Retinal pigment epithelial cell (primary cell): ENCODE results near the gene STRA6.

ENCODE experiments used
- DNase-seq: peaks from one replicate; pipeline ENCODE4 v3.0.0-alpha.2; 2010; ENCODE audit warnings: low read depth
- H3K4me3 ChIP-seq: 2 replicates; pipeline ENCODE4 v1.5.1; 2011; ENCODE audit warnings: mild to moderate bottlenecking, low read length, control low read depth, moderate library complexity
- CTCF ChIP-seq: conservative IDR thresholded peaks from 2 replicates; pipeline ENCODE4 v1.5.1; 2011; ENCODE audit warnings: low read depth, low read length, control low read depth, inconsistent platforms

The STRA6 gene

GRCh38 chr15:74130155-74130848 lies 72.3 kb downstream of the STRA6 start, which contains the start of gene ISLR2:
ISLR2 (plus strand) TSS chr15:74130586; CDS start chr15:74132755, 2,169 bp downstream.
- no peak within 1 kb of the TSS for H3K4me3 ChIP-seq
- no peak for DNase-seq
- TF ChIP-seq CTCF = no peak

- no peak for TF ChIP-seq CTCF
- no peak overlapping the region for H3K4me3 ChIP-seq
- DNase-seq = no peak
Measured at GRCh38 chr15:74129586-74130154, 72.9 kb downstream of the STRA6 start.
